Lower leg skin (tissue), 4 donors: ENCODE data around the gene CYB5A. TPM values are rescaled to one million over a fixed set of nuclear protein-coding genes. Genes with fewer than 3 reads are reported as not detected.

ENCODE experiments used
- DNase-seq, 2 donors: peaks; one replicate each; pipeline ENCODE4 v3.0.0-alpha.2; 2019; ENCODE audit warnings: low spot score in 2 of 2
- H3K4me3 ChIP-seq: fragments of 200-600 bp; sonication (generic); 2 replicates; pipeline ENCODE4 v1.5.1; 2017; ENCODE audit warnings: mild to moderate bottlenecking, low read depth; ENCODE audit not compliant: poor library complexity, severe bottlenecking
- CTCF ChIP-seq, 3 donors: fragments of 450-650 bp; IDR thresholded peaks; one replicate each; pipeline ENCODE4 v1.5.1; 2016; ENCODE audit warnings: antibody characterized with exemption in 3 of 3, mild to moderate bottlenecking in 3 of 3, moderate library complexity in 2 of 3
- POLR2A ChIP-seq, 2 donors: fragments of 450-650 bp; IDR thresholded peaks; one replicate each; pipeline ENCODE4 v1.6.1; 2016 to 2017; ENCODE audit warnings: antibody characterized with exemption in 2 of 2, mild to moderate bottlenecking in 1 of 2, moderate library complexity in 1 of 2
- WGBS, 2 donors: methylation state at CpG; one replicate each; pipeline ENCODE4 v1.1.5; 2018; 5-methylcytosine and 5-hydroxymethylcytosine counted together
- intact Hi-C: fragments of 100-400 bp; cut with DNase I; formaldehyde crosslinking; loops from one replicate; pipeline ENCODE4 v1.15.0; 2023; ENCODE audit warnings: low total_unique reads
- total RNA-seq, 4 donors: library from RNA; depleted of rRNA; stranded (reverse); fragments of >200 nt; gene quantifications; one replicate each; pipeline ENCODE4 v1.1.0, GENCODE V29; 2016

The CYB5A gene
- total RNA-seq, 4 donors from 2014 or later = 106 to 290 (median 173) TPM

GRCh38 chr18:74266161-74266560 lies 25.6 kb downstream of the CYB5A start:
- 73 to 75% methylated on average over 9 of the region's 9 CpGs for WGBS, 2 donors
- intact Hi-C loops = no loop called here
- H3K4me3 ChIP-seq = no peak overlapping the region
- DNase-seq = peak in 1 of 2 donors; percentile 39
- TF ChIP-seq POLR2A (IDR thresholded peaks at IDR 0.05) = no peak
- no peak for TF ChIP-seq CTCF (IDR thresholded peaks at IDR 0.05)

- WGBS, 2 donors = 90% methylated on average over 8 of the region's 8 CpGs
- TF ChIP-seq CTCF (IDR thresholded peaks at IDR 0.05) (no peak), POLR2A (IDR thresholded peaks at IDR 0.05) (no peak)
- intact Hi-C loops = no loop called here
Observed at GRCh38 chr18:74265546-74266098, 26.1 kb downstream of the CYB5A start.

GRCh38 chr18:74264303-74265020 lies 27.3 kb downstream of the CYB5A start:
- WGBS, 2 donors = 70 to 74% methylated on average over 10 of the region's 10 CpGs
- no peak overlapping the region for H3K4me3 ChIP-seq
- TF ChIP-seq CTCF (IDR thresholded peaks at IDR 0.05) (no peak), POLR2A (IDR thresholded peaks at IDR 0.05) (no peak)
- DNase-seq = peak in 1 of 2 donors; percentile 43
- intact Hi-C loops = no loop called here

More at GRCh38 chr18:74265546-74266098, 26.1 kb downstream of the CYB5A start:
- DNase-seq = peak in 1 of 2 donors; percentile 40
- H3K4me3 ChIP-seq = no peak overlapping the region

- TF ChIP-seq POLR2A (IDR thresholded peaks at IDR 0.05) = no peak
- no peak for TF ChIP-seq CTCF (IDR thresholded peaks at IDR 0.05)
- intact Hi-C loops = no loop called here
Observed at GRCh38 chr18:74261053-74261713, 30.6 kb downstream of the CYB5A start.

GRCh38 chr18:74259347-74259746 lies 32.4 kb downstream of the CYB5A start:
- TF ChIP-seq CTCF (IDR thresholded peaks at IDR 0.05) = no peak
- no peak for TF ChIP-seq POLR2A (IDR thresholded peaks at IDR 0.05)
- intact Hi-C loops = no loop called here
- no peak overlapping the region for H3K4me3 ChIP-seq
- DNase-seq = no peak
- WGBS, 2 donors = 89 to 92% methylated on average over 4 of the region's 4 CpGs

More at GRCh38 chr18:74261053-74261713, 30.6 kb downstream of the CYB5A start:
- 90 to 92% methylated on average over 6 of the region's 6 CpGs for WGBS, 2 donors
- no peak for DNase-seq
- no peak overlapping the region for H3K4me3 ChIP-seq
